Liver (tissue), 9 donors: ENCODE data around the gene TCF7L1. TPM values are rescaled to one million over a fixed set of nuclear protein-coding genes. Genes with fewer than 3 reads are reported as not detected.
"Not testable (repeated sequence)": the region's sequence is repeated elsewhere in the genome, so short reads cannot be mapped to it uniquely, and the experiment has no call there.

Source experiments
- DNase-seq: peaks from one replicate; pipeline ENCODE4 v3.0.0-alpha.2; 2017; ENCODE audit warnings: low spot score
- H3K27ac ChIP-seq, 2 donors: one replicate each; pipeline ENCODE4 v1.7.0; 2013; ENCODE audit warnings: inconsistent platforms in 2 of 2, low read length in 2 of 2, control low read depth in 1 of 2, low read depth in 1 of 2, mild to moderate bottlenecking in 1 of 2
- H3K27me3 ChIP-seq, 4 donors: one replicate each; pipeline versions ENCODE4 v1.6.1 to v1.7.0; 2013; ENCODE audit warnings: low read length in 3 of 4, inconsistent platforms in 1 of 4, mild to moderate bottlenecking in 1 of 4, moderate library complexity in 1 of 4; ENCODE audit not compliant: control insufficient read depth in 4 of 4, insufficient read depth in 4 of 4
- H3K36me3 ChIP-seq, 4 donors: one replicate each; pipeline versions ENCODE4 v1.6.1 to v1.7.0; 2013; ENCODE audit warnings: low read length in 3 of 4, mild to moderate bottlenecking in 3 of 4, low read depth in 1 of 4, moderate library complexity in 1 of 4; ENCODE audit not compliant: control insufficient read depth in 4 of 4, insufficient read depth in 3 of 4
- H3K4me1 ChIP-seq, 4 donors: one replicate each; pipeline versions ENCODE4 v1.6.1 to v1.7.0; 2013; ENCODE audit warnings: low read length in 3 of 4, mild to moderate bottlenecking in 3 of 4, moderate library complexity in 1 of 4; ENCODE audit not compliant: control insufficient read depth in 4 of 4, insufficient read depth in 4 of 4
- H3K4me3 ChIP-seq, 3 donors: one replicate each; pipeline versions ENCODE4 v1.6.1 to v1.7.0; 2013; ENCODE audit warnings: low read length in 3 of 3, control low read depth in 1 of 3, low read depth in 1 of 3, mild to moderate bottlenecking in 1 of 3
- H3K9ac ChIP-seq, 2 donors: one replicate each; pipeline ENCODE4 v1.7.0; 2013; ENCODE audit warnings: low read length in 2 of 2, mild to moderate bottlenecking in 2 of 2, moderate library complexity in 2 of 2, control low read depth in 1 of 2, low read depth in 1 of 2
- H3K9me3 ChIP-seq, 4 donors: one replicate each; pipeline versions ENCODE4 v1.6.1 to v1.7.0; 2013; ENCODE audit warnings: low read length in 3 of 4; ENCODE audit not compliant: control insufficient read depth in 4 of 4
- EGR1 ChIP-seq, 2 donors: IDR thresholded peaks; 2 replicates each; pipeline ENCODE4 v1.6.1; 2016 to 2018; ENCODE audit warnings: antibody characterized with exemption in 2 of 2, low read depth in 2 of 2
- FOXA1 ChIP-seq: IDR thresholded peaks from 2 replicates; pipeline ENCODE4 v1.6.1; 2016; ENCODE audit warnings: antibody characterized with exemption
- FOXA2 ChIP-seq: IDR thresholded peaks from 2 replicates; pipeline ENCODE4 v1.6.1; 2016; ENCODE audit warnings: antibody characterized with exemption
- GABPA ChIP-seq, 2 donors: IDR thresholded peaks in 1 of 2; conservative IDR thresholded peaks in 1 of 2; 2 replicates each; pipeline ENCODE4 v1.6.1; 2016; ENCODE audit warnings: antibody characterized with exemption in 2 of 2, mild to moderate bottlenecking in 1 of 2, moderate library complexity in 1 of 2
- HNF4A ChIP-seq, 2 donors: conservative IDR thresholded peaks; 2 replicates each; pipeline ENCODE4 v1.6.1; 2016; ENCODE audit warnings: antibody characterized with exemption in 2 of 2, mild to moderate bottlenecking in 2 of 2
- HNF4G ChIP-seq: IDR thresholded peaks from 2 replicates; pipeline ENCODE4 v1.6.1; 2016; ENCODE audit warnings: antibody characterized with exemption
- NR2F2 ChIP-seq: IDR thresholded peaks from 2 replicates; pipeline ENCODE4 v1.6.1; 2016; ENCODE audit warnings: antibody characterized with exemption
- RAD21 ChIP-seq, 2 donors: IDR thresholded peaks; 2 replicates each; pipeline ENCODE4 v1.6.1; 2016; ENCODE audit warnings: antibody characterized with exemption in 2 of 2, mild to moderate bottlenecking in 2 of 2
- REST ChIP-seq: IDR thresholded peaks from 2 replicates; pipeline ENCODE4 v1.6.1; 2016; ENCODE audit warnings: antibody characterized with exemption, mild to moderate bottlenecking
- RXRA ChIP-seq, 2 donors: IDR thresholded peaks; 2 replicates each; pipeline ENCODE4 v1.6.1; 2017 to 2018; ENCODE audit warnings: antibody characterized with exemption in 2 of 2, mild to moderate bottlenecking in 1 of 2
- SP1 ChIP-seq: IDR thresholded peaks from 2 replicates; pipeline ENCODE4 v1.6.1; 2018; ENCODE audit warnings: antibody characterized with exemption, mild to moderate bottlenecking
- TAF1 ChIP-seq: conservative IDR thresholded peaks from 2 replicates; pipeline ENCODE4 v1.6.1; 2016; ENCODE audit warnings: antibody characterized with exemption, mild to moderate bottlenecking
- YY1 ChIP-seq: IDR thresholded peaks from 2 replicates; pipeline ENCODE4 v1.6.1; 2016; ENCODE audit warnings: antibody characterized with exemption, mild to moderate bottlenecking
- ZBTB33 ChIP-seq: IDR thresholded peaks from 2 replicates; pipeline ENCODE4 v1.6.1; 2016; ENCODE audit warnings: antibody characterized with exemption
- whole genome bisulfite sequencing: extraction: QIAGEN DNeasy Blood & Tissue Kit; methylation state at CpG from one replicate; pipeline ENCODE4 v1.1.7; 2013; 5-methylcytosine and 5-hydroxymethylcytosine counted together
- polyA plus RNA-seq, 2 donors: library from polyadenylated mRNA; stranded (reverse) in 1 of 2; unstranded in 1 of 2; fragments of 200-250 nt in 1 of 2; fragments of >200 nt in 1 of 2; fragmentation: Nextera tagmentation in 1 of 2; extraction: Ambion mirVana in 1 of 2; gene quantifications; one replicate each; pipeline versions ENCODE4 v1.2.1 to v1.2.3, GENCODE V29; 2013 to 2015
- total RNA-seq, 2 donors: library from RNA; depleted of rRNA; stranded (reverse); fragments of >200 nt; gene quantifications; one replicate each; pipeline ENCODE4 v1.2.3, GENCODE V29; 2014
- TF ChIP-seq, protein P1 (sequence below): fragments of 150-350 bp; IDR thresholded peaks from 2 replicates; pipeline ENCODE4 v1.5.1; 2017; ENCODE audit warnings: improper control_type of control experiment, low read depth, low read length; ENCODE audit not compliant: missing input control
- TF ChIP-seq, protein P2 (sequence below): IDR thresholded peaks from 2 replicates; pipeline ENCODE4 v1.6.1; 2016; ENCODE audit warnings: antibody characterized with exemption
- donor health status: healthy.
- donor health status: healthy.
- donor health status: healthy.
- donor health status: healthy.
- donor health status: healthy.

TCF7L1 gene
- total and polyA plus RNA-seq, 4 donors, result 1.6 to 6.0 (median 4.8) TPM

DNA sequence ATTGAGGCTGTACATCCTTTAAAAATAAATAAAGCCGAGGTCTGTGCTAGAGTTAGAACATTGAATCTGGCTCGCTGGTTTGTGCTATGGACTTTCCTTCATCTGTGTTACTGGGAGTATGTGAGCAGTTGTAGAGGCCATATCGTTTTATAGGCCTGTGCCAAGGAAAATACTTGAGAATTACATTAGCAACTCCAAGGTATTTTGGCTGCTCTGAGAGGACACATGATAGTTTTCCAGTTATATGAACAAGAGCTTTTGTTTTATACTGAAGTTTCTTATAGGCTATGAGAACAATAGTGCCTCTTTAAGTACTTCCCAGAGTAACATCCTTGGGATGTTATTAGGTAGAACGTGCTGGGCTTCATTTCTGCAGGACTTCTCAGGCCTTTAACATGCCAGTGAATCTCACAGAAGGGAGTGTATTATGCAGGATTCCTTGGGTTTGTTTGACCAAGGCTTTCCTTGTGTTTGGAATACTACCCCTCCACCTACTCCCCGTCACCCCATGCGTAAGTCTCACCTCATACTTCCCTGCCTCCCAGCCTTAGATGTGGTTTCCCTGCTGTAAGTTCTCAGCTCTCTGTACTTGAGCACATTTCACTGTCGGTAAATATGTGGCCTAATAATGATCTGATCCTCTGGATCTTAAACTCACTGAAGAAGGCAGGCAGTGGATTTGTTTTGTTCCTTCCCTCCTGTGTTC lies 21.0 kb downstream of the TCF7L1 start:
- peaks cover 0 to 13% (median 5%) of the 10 kb centered on the region in 4 donors for H3K4me1 ChIP-seq
- H3K36me3 ChIP-seq, result no peaks in the 10 kb centered on the region
- WGBS, result 86% methylated on average over 7 of the region's 7 CpGs
- H3K9ac ChIP-seq, result no peak overlapping the region
- no peaks in the 10 kb centered on the region for H3K27me3 ChIP-seq
- no peaks in the 10 kb centered on the region for H3K9me3 ChIP-seq
- no peak overlapping the region for H3K4me3 ChIP-seq
- TF ChIP-seq, protein P1, sequence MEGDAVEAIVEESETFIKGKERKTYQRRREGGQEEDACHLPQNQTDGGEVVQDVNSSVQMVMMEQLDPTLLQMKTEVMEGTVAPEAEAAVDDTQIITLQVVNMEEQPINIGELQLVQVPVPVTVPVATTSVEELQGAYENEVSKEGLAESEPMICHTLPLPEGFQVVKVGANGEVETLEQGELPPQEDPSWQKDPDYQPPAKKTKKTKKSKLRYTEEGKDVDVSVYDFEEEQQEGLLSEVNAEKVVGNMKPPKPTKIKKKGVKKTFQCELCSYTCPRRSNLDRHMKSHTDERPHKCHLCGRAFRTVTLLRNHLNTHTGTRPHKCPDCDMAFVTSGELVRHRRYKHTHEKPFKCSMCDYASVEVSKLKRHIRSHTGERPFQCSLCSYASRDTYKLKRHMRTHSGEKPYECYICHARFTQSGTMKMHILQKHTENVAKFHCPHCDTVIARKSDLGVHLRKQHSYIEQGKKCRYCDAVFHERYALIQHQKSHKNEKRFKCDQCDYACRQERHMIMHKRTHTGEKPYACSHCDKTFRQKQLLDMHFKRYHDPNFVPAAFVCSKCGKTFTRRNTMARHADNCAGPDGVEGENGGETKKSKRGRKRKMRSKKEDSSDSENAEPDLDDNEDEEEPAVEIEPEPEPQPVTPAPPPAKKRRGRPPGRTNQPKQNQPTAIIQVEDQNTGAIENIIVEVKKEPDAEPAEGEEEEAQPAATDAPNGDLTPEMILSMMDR, result no peak
- TF ChIP-seq RAD21 (IDR thresholded peaks at IDR 0.05), result no peak
- TF ChIP-seq NR2F2, result no peak
- TF ChIP-seq RXRA (IDR thresholded peaks at IDR 0.05), result no peak
- no peak for TF ChIP-seq FOXA1
- no peak for TF ChIP-seq YY1
- TF ChIP-seq ZBTB33, result no peak
- TF ChIP-seq REST, result no peak
- TF ChIP-seq HNF4A (conservative IDR thresholded peaks at IDR 0.05), result no peak
- H3K27ac ChIP-seq, result no peak overlapping the region
- DNase-seq, result no peak

GRCh38 chr2:85155082-85155481 lies 21.9 kb downstream of the TCF7L1 start:
- H3K9ac ChIP-seq, H3K36me3 ChIP-seq, H3K27me3 ChIP-seq, H3K9me3 ChIP-seq, H3K4me3 ChIP-seq, DNase-seq, H3K27ac ChIP-seq: not testable (repeated sequence)
- peaks cover 0 to 13% (median 5%) of the 10 kb centered on the region in 4 donors for H3K4me1 ChIP-seq
- 95% methylated on average over 8 of the region's 8 CpGs for WGBS

DNA sequence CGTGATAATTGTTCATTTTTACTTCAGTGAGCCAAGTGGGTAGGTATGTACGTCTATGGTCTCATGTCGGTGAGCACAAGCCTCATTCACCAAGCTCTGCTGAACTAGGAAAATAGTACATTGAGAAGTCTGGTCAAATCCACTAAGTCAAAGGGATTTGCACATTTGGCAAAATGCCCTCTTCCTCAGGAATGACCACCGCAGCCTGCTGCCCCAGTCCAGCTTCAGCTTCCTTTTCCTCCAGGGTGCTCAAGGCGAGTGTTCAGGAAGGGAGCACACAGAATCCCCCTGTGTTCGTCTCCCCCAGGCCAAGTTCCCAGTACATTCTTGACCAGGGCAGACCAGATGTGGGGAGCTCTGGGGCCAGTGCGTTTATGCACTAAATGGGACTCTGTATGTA lies 23.0 kb downstream of the TCF7L1 start:
- Histone ChIP-seq H3K36me3 (no peaks in the 10 kb centered on the region), H3K9me3 (no peaks in the 10 kb centered on the region), H3K27me3 (no peaks in the 10 kb centered on the region), H3K4me3 (no peak overlapping the region), H3K27ac (no peak overlapping the region), H3K4me1 (peaks cover 0 to 13% (median 5%) of the 10 kb centered on the region in 4 donors), H3K9ac (no peak overlapping the region)
- DNase-seq, result no peak
- 77% methylated on average over 7 of the region's 7 CpGs for WGBS
- TF ChIP-seq TAF1 (no peak), EGR1 (IDR thresholded peaks at IDR 0.05; ENCODE audit: low read depth in 2 of 2) (no peak), SP1 (no peak), FOXA1 (no peak), HNF4G (no peak), REST (no peak), FOXA2 (no peak), GABPA (IDR thresholded peaks at IDR 0.05 in 1 of 2, conservative IDR thresholded peaks at IDR 0.05 in 1 of 2) (no peak)
- TF ChIP-seq, protein P2, sequence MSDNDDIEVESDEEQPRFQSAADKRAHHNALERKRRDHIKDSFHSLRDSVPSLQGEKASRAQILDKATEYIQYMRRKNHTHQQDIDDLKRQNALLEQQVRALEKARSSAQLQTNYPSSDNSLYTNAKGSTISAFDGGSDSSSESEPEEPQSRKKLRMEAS, result no peak
